Cardiac septum (tissue), 1 donor: ENCODE data around the gene AQR. TPM values are rescaled to one million over a fixed set of nuclear protein-coding genes. Genes with fewer than 3 reads are reported as not detected.
"Not testable (repeated sequence)": the region's sequence is repeated elsewhere in the genome, so short reads cannot be mapped to it uniquely, and the experiment has no call there.

ENCODE experiments used
- DNase-seq: peaks from one replicate; pipeline ENCODE4 v3.0.0-alpha.2; 2020; ENCODE audit warnings: low spot score
- intact Hi-C: fragments of 100-400 bp; cut with DNase I; formaldehyde crosslinking; loops from one replicate; pipeline ENCODE4 v1.14.0; 2022
- total RNA-seq: library from RNA; stranded (reverse); fragmentation: NEBNext Ultra II Directional; extraction: Animal tissue kit (Norgen Biotek cat#: 25700); gene quantifications from one replicate; pipeline ENCODE4 v1.2.1, GENCODE V29; 2021
- donor health status: DM: no; HTN: no; CAD: no.

The AQR gene
- total RNA-seq, 1 donor from 2014 or later: 13.2 TPM

GRCh38 chr15:34841262-34841725, 128.2 kb downstream of the AQR start:
- no peak for DNase-seq
- intact Hi-C loops: no loop called here

- intact Hi-C loops: no loop called here
- DNase-seq: no peak
These were observed 131.3 kb downstream of the AQR start for GRCh38 chr15:34838282-34838681.

GRCh38 chr15:34837246-34838016, 132.1 kb downstream of the AQR start:
- intact Hi-C loops: no loop called here
- no peak for DNase-seq

- intact Hi-C loops: no loop called here
- no peak for DNase-seq
These were observed 141.2 kb downstream of the AQR start for GRCh38 chr15:34828145-34828911.

- intact Hi-C loops: no loop called here
These were observed 147.7 kb downstream of the AQR start for GRCh38 chr15:34821831-34822230.

GRCh38 chr15:34820110-34820509, 149.4 kb downstream of the AQR start:
- intact Hi-C loops: no loop called here
- DNase-seq: no peak

More at GRCh38 chr15:34821831-34822230, 147.7 kb downstream of the AQR start:
- no peak for DNase-seq

GRCh38 chr15:34818526-34818925, 151.0 kb downstream of the AQR start:
- intact Hi-C loops: no loop called here

GRCh38 chr15:34815836-34816235, 153.7 kb downstream of the AQR start:
- intact Hi-C loops: no loop called here
- DNase-seq: no peak

More at GRCh38 chr15:34818526-34818925, 151.0 kb downstream of the AQR start:
- DNase-seq: no peak

GRCh38 chr15:34813446-34814190, 155.9 kb downstream of the AQR start:
- no peak for DNase-seq
- intact Hi-C loops: no loop called here

- DNase-seq, intact Hi-C loops: not testable (repeated sequence)
These were observed 156.6 kb downstream of the AQR start for GRCh38 chr15:34812868-34813365.

- DNase-seq: no peak
- intact Hi-C loops: no loop called here
These were observed 157.2 kb downstream of the AQR start for GRCh38 chr15:34812369-34812768.

- intact Hi-C loops: no loop called here
- DNase-seq: no peak
These were observed 159.0 kb downstream of the AQR start for GRCh38 chr15:34810443-34811129.

- intact Hi-C loops: no loop called here
- no peak for DNase-seq
These were observed 160.4 kb downstream of the AQR start for GRCh38 chr15:34809186-34809585.

GRCh38 chr15:34808016-34808415, 161.5 kb downstream of the AQR start:
- intact Hi-C loops: no loop called here
- no peak for DNase-seq

- DNase-seq, intact Hi-C loops: not testable (repeated sequence)
These were observed 162.3 kb downstream of the AQR start for GRCh38 chr15:34807241-34807640.

- intact Hi-C loops: no loop called here
- DNase-seq: no peak
These were observed 164.8 kb downstream of the AQR start for GRCh38 chr15:34804776-34805175.

GRCh38 chr15:34804113-34804512, 165.4 kb downstream of the AQR start:
- intact Hi-C loops: no loop called here
- no peak for DNase-seq

- intact Hi-C loops: no loop called here
- DNase-seq: no peak
These were observed 166.5 kb downstream of the AQR start for GRCh38 chr15:34802803-34803750.
